SK-N-SH (cell line): ENCODE measurements around the gene AFAP1. TPM values are rescaled to one million over a fixed set of nuclear protein-coding genes. Genes with fewer than 3 reads are reported as not detected.
A peak's percentile ranks its signal among the peaks of the same experiment; 100 is the strongest.

Experiments
- CTCF ChIA-PET: fragments of 300-600, 350-600 bp; formaldehyde crosslinking; extraction: SDS; loops from one replicate; lab custom pipeline; 2021; lab: Yijun Ruan, JAX
- POLR2A ChIA-PET: fragments of 350-600 bp; sonication (Branson Sonifier 250); formaldehyde crosslinking; extraction: SDS; loops from one replicate; lab custom pipeline; 2020; ENCODE audit warnings: antibody characterized with exemption, inconsistent platforms; lab: Yijun Ruan, JAX
- DNase-seq: peaks from one replicate; pipeline ENCODE4 v3.0.0; 2012
- H2AFZ ChIP-seq: fragments of 200-600 bp; sonication (generic); 2 replicates; pipeline ENCODE4 v1.8.1; 2016; ENCODE audit warnings: antibody characterized with exemption, mild to moderate bottlenecking, low read depth
- H3F3A ChIP-seq: fragments of 200-600 bp; sonication (generic); replicated peaks from 2 replicates; pipeline ENCODE3; 2016; ENCODE audit warnings: antibody characterized with exemption, mild to moderate bottlenecking; ENCODE audit not compliant: insufficient read depth
- H3K27ac ChIP-seq, 2 experiments: fragments of 200-500 bp in 1 of 2; fragments of 200-600 bp in 1 of 2; sonication (Bioruptor generic) in 1 of 2; sonication (generic), shearing (Covaris generic) in 1 of 2; 2 replicates each; pipeline versions ENCODE4 v1.5.1 to v1.6.1; 2014 to 2016; ENCODE audit warnings: low read depth in 2 of 2, inconsistent platforms in 1 of 2, low read length in 1 of 2, mild to moderate bottlenecking in 1 of 2, mixed read lengths in 1 of 2
- H3K27me3 ChIP-seq: fragments of 200-600 bp; sonication (generic), shearing (Covaris generic); 2 replicates; pipeline ENCODE4 v1.6.1; 2016; ENCODE audit warnings: mixed run types; ENCODE audit not compliant: insufficient read depth
- H3K36me3 ChIP-seq, 2 experiments: fragments of 200-500 bp in 1 of 2; fragments of 200-600 bp in 1 of 2; sonication (Bioruptor generic) in 1 of 2; sonication (generic) in 1 of 2; replicated peaks in 1 of 2; 2 replicates each; pipeline versions ENCODE3 to v1.5.1; 2014 to 2016; ENCODE audit warnings: low read length in 1 of 2, mild to moderate bottlenecking in 1 of 2; ENCODE audit not compliant: insufficient read depth in 2 of 2, control insufficient read depth in 1 of 2
- H3K4me1 ChIP-seq, 2 experiments: fragments of 200-500 bp in 1 of 2; fragments of 200-600 bp in 1 of 2; sonication (Bioruptor generic) in 1 of 2; sonication (generic), shearing (Covaris generic) in 1 of 2; 2 replicates each; pipeline versions ENCODE4 v1.5.1 to v1.6.1; 2014 to 2016; ENCODE audit warnings: low read depth in 1 of 2, low read length in 1 of 2, mixed run types in 1 of 2; ENCODE audit not compliant: insufficient read depth in 2 of 2, control insufficient read depth in 1 of 2
- H3K4me2 ChIP-seq: fragments of 200-600 bp; sonication (generic), shearing (Covaris generic); 2 replicates; pipeline ENCODE4 v1.6.1; 2017; ENCODE audit warnings: mixed run types
- H3K4me3 ChIP-seq, 2 experiments: fragments of 200-500 bp in 1 of 2; fragments of 200-600 bp in 1 of 2; sonication (Bioruptor generic) in 1 of 2; sonication (generic), shearing (Covaris generic) in 1 of 2; 2 replicates each; pipeline versions ENCODE4 v1.5.1 to v1.8.1; 2014 to 2016; ENCODE audit warnings: low read depth in 2 of 2, inconsistent platforms in 1 of 2, low read length in 1 of 2, mild to moderate bottlenecking in 1 of 2, mixed read lengths in 1 of 2, moderate library complexity in 1 of 2
- H3K79me2 ChIP-seq: fragments of 200-600 bp; sonication (generic); 2 replicates; pipeline ENCODE4 v1.8.1; 2017; ENCODE audit warnings: mild to moderate bottlenecking; ENCODE audit not compliant: insufficient read depth
- H3K9ac ChIP-seq: fragments of 200-600 bp; sonication (generic); 2 replicates; pipeline ENCODE4 v1.6.1; 2017; ENCODE audit warnings: mixed run types
- H3K9me2 ChIP-seq: fragments of 200-600 bp; sonication (generic); 2 replicates; pipeline ENCODE4 v1.6.1; 2017; ENCODE audit warnings: mixed run types
- H3K9me3 ChIP-seq: fragments of 200-600 bp; sonication (generic); 2 replicates; pipeline ENCODE4 v1.6.1; 2017; ENCODE audit warnings: mixed run types, mild to moderate bottlenecking, moderate library complexity
- H4K20me1 ChIP-seq: fragments of 200-600 bp; sonication (generic); 2 replicates; pipeline ENCODE4 v1.6.1; 2017; ENCODE audit warnings: mild to moderate bottlenecking, mixed run types; ENCODE audit not compliant: insufficient read depth
- CHD2 ChIP-seq: fragments of 150-350 bp; IDR thresholded peaks from 2 replicates; pipeline ENCODE4 v1.6.1; 2018; ENCODE audit warnings: low read length; ENCODE audit not compliant: partially characterized antibody
- EZH2phosphoT487 ChIP-seq: fragments of 200-600 bp; sonication (generic); IDR thresholded peaks from 2 replicates; pipeline ENCODE4 v1.6.1; 2017; ENCODE audit warnings: low read depth, mixed run types, mild to moderate bottlenecking, antibody characterized with exemption, moderate library complexity, borderline replicate concordance
- FOSL2 ChIP-seq: IDR thresholded peaks from 2 replicates; pipeline ENCODE4 v1.4.0; 2012; ENCODE audit warnings: low read depth, mild to moderate bottlenecking, moderate library complexity, borderline replicate concordance
- FOXM1 ChIP-seq: IDR thresholded peaks from 2 replicates; pipeline ENCODE4 v1.4.0; 2012; ENCODE audit warnings: low read depth, mild to moderate bottlenecking
- GATA2 ChIP-seq: sonication (generic); formaldehyde crosslinking; IDR thresholded peaks from 2 replicates; pipeline ENCODE4 v1.5.0; 2020; ENCODE audit warnings: mild to moderate bottlenecking, missing genetic modification reagents
- JUND ChIP-seq: IDR thresholded peaks from 2 replicates; pipeline ENCODE4 v1.4.0; 2012
- MXI1 ChIP-seq: IDR thresholded peaks from 2 replicates; pipeline ENCODE4 v1.6.1; 2012; ENCODE audit warnings: mild to moderate bottlenecking, low read depth, low read length, improper control_type of control experiment
- RAD21 ChIP-seq: IDR thresholded peaks from 2 replicates; pipeline ENCODE4 v1.6.1; 2012; ENCODE audit warnings: mild to moderate bottlenecking, low read length
- RXRA ChIP-seq: IDR thresholded peaks from 2 replicates; pipeline ENCODE4 v1.4.0; 2012; ENCODE audit warnings: low read depth, mild to moderate bottlenecking, borderline replicate concordance
- TCF12 ChIP-seq: IDR thresholded peaks from 2 replicates; pipeline ENCODE4 v1.4.0; 2012
- WGBS: methylation state at CpG from one replicate; pipeline ENCODE4 v1.1.6; 2017; ENCODE audit warnings: low lambda C conversion rate; 5-methylcytosine and 5-hydroxymethylcytosine counted together
- polyA plus RNA-seq, 3 experiments: library from polyadenylated mRNA; depleted of rRNA; stranded (reverse); fragments of >200 nt; gene quantifications; 2 replicates each; pipeline ENCODE4 v1.2.3, GENCODE V29; 2012
- TF ChIP-seq, protein P1 (sequence below): IDR thresholded peaks from 2 replicates; pipeline ENCODE4 v1.4.0; 2012; ENCODE audit warnings: low read depth, borderline replicate concordance

AFAP1 gene
- polyA plus RNA-seq, 1 of the 3 experiments (the other 2 are of a cell fraction), result 67.9 TPM

GRCh38 chr4:7765666-7766065, 174.0 kb downstream of the AFAP1 start (continued):
- TF ChIP-seq EZH2phosphoT487, result no peak
- TF ChIP-seq RAD21, result no peak

GRCh38 chr4:7764466-7764865, 175.2 kb downstream of the AFAP1 start:
- Histone ChIP-seq H3K36me3 (peaks cover 65 to 93% of the 10 kb centered on the region in 2 experiments), H4K20me1 (peaks cover 70% of the 10 kb centered on the region), H3K9ac (no peak overlapping the region), H3K79me2 (peaks cover 95% of the 10 kb centered on the region), H3K27ac (no peak overlapping the region), H3K4me1 (peaks cover 0 to 8% of the 10 kb centered on the region in 2 experiments; a peak in 1 of 4 replicates), H3F3A (peaks cover 47% of the 10 kb centered on the region), H2AFZ (no peak overlapping the region), H3K9me3 (no peaks in the 10 kb centered on the region), H3K27me3 (no peaks in the 10 kb centered on the region), H3K4me3 (no peak overlapping the region), H3K4me2 (no peak overlapping the region), H3K9me2 (no peaks in the 10 kb centered on the region)
- WGBS, result 79% methylated on average over 5 of the region's 5 CpGs
- CTCF ChIA-PET, result interaction anchor here (0.7 to 7.2 kb wide), 2 partner anchors 38 to 434 kb away, joined by 4 to 137 read pairs; no protein-coding TSS in a partner anchor
- no peak for TF ChIP-seq CHD2
- TF ChIP-seq RXRA, result no peak
- no peak for TF ChIP-seq TCF12
- no peak for TF ChIP-seq JUND
- TF ChIP-seq FOXM1, result no peak
- no peak for TF ChIP-seq GATA2
- no peak for TF ChIP-seq MXI1
- no peak for DNase-seq
- POLR2A ChIA-PET, result no interaction called here

GRCh38 chr4:7763788-7764187, 175.9 kb downstream of the AFAP1 start:
- Histone ChIP-seq H3K4me1 (peaks cover 0 to 8% of the 10 kb centered on the region in 2 experiments; a peak in 1 of 4 replicates), H3F3A (peaks cover 46% of the 10 kb centered on the region), H3K79me2 (peaks cover 92% of the 10 kb centered on the region), H2AFZ (no peak overlapping the region), H4K20me1 (peaks cover 71% of the 10 kb centered on the region), H3K4me2 (no peak overlapping the region), H3K9me3 (no peaks in the 10 kb centered on the region), H3K9me2 (no peaks in the 10 kb centered on the region), H3K27me3 (no peaks in the 10 kb centered on the region), H3K36me3 (peaks cover 64 to 93% of the 10 kb centered on the region in 2 experiments), H3K4me3 (no peak overlapping the region), H3K27ac (0 out of 4 replicates have a peak overlapping the region, but pooled peaks of 1 of the 2 experiments have one; percentile 19), H3K9ac (no peak overlapping the region)
- 76% methylated on average over 8 of the region's 10 CpGs for WGBS
- TF ChIP-seq, protein P1, sequence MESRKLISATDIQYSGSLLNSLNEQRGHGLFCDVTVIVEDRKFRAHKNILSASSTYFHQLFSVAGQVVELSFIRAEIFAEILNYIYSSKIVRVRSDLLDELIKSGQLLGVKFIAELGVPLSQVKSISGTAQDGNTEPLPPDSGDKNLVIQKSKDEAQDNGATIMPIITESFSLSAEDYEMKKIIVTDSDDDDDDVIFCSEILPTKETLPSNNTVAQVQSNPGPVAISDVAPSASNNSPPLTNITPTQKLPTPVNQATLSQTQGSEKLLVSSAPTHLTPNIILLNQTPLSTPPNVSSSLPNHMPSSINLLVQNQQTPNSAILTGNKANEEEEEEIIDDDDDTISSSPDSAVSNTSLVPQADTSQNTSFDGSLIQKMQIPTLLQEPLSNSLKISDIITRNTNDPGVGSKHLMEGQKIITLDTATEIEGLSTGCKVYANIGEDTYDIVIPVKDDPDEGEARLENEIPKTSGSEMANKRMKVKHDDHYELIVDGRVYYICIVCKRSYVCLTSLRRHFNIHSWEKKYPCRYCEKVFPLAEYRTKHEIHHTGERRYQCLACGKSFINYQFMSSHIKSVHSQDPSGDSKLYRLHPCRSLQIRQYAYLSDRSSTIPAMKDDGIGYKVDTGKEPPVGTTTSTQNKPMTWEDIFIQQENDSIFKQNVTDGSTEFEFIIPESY, result no peak
- TF ChIP-seq FOSL2, result peak; percentile 63; the same call in 1 of the 2 replicates
- no peak for DNase-seq
- ChIA-PET POLR2A (no interaction called here), CTCF (interaction anchor here (2.8 to 7.4 kb wide), 2 partner anchors 22 to 38 kb away, joined by 31 to 135 read pairs; no protein-coding TSS in a partner anchor)
